Sigmoid colon (tissue), 4 donors: ENCODE measurements around the gene INPP5D.

Experiments
- EP300 ChIP-seq, 4 donors: sonication (generic); formaldehyde crosslinking; IDR thresholded peaks; one replicate each; pipeline ENCODE4 v1.6.1; 2017; ENCODE audit warnings: antibody characterized with exemption in 4 of 4
- POLR2AphosphoS5 ChIP-seq, 4 donors: sonication (generic); formaldehyde crosslinking; IDR thresholded peaks; one replicate each; pipeline ENCODE4 v1.6.1; 2017; ENCODE audit warnings: antibody characterized with exemption in 4 of 4
- TF ChIP-seq, protein P1 (sequence below), 4 experiments: fragments of 450-650 bp in 3 of 4; fragments of 200-600 bp in 1 of 4; IDR thresholded peaks; one replicate each; pipeline ENCODE4 v1.5.1; 2016 to 2019; ENCODE audit warnings: antibody characterized with exemption in 4 of 4, mild to moderate bottlenecking in 3 of 4, moderate library complexity in 2 of 4

DNA sequence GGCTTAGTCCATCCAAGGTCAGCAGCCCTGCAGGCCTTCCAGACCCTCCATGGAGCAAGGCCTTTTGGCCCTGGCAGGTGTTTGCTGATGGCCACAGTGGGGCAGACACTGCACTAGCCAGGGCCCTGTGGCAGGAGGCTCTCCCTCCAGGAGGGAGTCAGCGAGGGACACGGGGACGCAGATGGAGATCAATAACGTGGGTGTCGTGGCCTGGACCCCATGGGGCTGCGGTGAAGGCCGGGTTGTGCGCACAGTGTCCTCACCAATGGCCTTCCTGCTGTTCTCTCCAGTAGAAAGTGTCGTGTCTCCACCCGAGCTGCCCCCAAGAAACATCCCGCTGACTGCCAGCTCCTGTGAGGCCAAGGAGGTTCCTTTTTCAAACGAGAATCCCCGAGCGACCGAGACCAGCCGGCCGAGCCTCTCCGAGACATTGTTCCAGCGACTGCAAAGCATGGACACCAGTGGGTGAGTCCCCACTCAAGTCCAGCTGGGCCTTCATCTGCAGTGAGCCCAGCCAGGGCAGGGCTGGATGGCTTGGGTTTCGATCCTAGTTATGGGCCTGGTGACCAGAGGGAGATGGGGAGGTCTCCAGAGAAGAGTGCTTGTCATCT, 65.4 kb downstream of the INPP5D start:
- TF ChIP-seq EP300 (IDR thresholded peaks at IDR 0.05) (no peak), POLR2AphosphoS5 (IDR thresholded peaks at IDR 0.05) (no peak)
- TF ChIP-seq, protein P1, sequence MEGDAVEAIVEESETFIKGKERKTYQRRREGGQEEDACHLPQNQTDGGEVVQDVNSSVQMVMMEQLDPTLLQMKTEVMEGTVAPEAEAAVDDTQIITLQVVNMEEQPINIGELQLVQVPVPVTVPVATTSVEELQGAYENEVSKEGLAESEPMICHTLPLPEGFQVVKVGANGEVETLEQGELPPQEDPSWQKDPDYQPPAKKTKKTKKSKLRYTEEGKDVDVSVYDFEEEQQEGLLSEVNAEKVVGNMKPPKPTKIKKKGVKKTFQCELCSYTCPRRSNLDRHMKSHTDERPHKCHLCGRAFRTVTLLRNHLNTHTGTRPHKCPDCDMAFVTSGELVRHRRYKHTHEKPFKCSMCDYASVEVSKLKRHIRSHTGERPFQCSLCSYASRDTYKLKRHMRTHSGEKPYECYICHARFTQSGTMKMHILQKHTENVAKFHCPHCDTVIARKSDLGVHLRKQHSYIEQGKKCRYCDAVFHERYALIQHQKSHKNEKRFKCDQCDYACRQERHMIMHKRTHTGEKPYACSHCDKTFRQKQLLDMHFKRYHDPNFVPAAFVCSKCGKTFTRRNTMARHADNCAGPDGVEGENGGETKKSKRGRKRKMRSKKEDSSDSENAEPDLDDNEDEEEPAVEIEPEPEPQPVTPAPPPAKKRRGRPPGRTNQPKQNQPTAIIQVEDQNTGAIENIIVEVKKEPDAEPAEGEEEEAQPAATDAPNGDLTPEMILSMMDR (IDR thresholded peaks at IDR 0.05) = no peak
